ENCODE data around the gene PBX2.
A peak's percentile ranks its signal among the peaks of the same experiment; 100 is the strongest.
"Not testable (repeated sequence)": the region's sequence is repeated elsewhere in the genome, so short reads cannot be mapped to it uniquely, and the experiment has no call there.

The PBX2 gene, protein sequence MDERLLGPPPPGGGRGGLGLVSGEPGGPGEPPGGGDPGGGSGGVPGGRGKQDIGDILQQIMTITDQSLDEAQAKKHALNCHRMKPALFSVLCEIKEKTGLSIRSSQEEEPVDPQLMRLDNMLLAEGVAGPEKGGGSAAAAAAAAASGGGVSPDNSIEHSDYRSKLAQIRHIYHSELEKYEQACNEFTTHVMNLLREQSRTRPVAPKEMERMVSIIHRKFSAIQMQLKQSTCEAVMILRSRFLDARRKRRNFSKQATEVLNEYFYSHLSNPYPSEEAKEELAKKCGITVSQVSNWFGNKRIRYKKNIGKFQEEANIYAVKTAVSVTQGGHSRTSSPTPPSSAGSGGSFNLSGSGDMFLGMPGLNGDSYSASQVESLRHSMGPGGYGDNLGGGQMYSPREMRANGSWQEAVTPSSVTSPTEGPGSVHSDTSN

DNA sequence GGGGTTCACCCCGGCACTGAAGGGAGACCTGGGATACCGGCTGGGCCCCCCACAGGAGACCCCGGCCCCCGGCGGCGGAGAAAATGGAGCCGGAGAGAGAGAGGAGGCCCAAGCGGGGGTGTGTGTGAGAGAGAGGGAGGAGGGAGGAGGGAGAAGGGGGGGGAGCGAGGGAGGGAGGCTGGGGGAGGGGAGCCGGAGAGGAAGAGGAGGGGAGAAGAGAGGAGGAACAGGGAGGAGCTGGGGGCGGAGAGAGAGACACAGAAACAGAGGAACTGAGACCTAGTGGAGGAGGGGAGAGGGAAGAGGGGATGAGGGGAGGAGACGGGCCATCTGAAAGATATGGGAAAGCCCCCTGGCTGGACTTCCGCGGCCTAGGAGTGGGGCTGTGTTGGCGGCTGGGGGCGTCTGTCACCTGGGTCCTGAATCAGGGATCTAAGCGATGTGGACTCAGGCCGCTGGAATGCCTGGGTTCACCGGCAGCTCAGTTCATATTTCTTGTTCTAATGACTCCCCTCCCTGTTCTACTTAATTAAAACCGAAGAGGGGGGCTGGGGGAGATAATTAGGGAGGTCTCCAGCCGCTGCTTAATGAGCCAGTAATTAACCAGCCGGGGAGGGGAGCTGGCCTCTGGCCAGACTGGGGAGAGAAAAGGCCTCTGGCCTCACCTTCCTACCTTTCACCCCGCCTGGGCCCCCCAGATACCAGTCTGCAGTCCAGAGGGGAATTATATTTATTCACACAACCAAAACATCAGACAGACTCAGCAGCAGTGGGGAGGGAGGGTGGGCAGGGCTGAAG lies at the start of gene PBX2:
Gene PBX2 (minus strand): TSS at position 149 of the 798 bp plus-strand sequence. CDS start 287 bp downstream, outside the sequence.
- peak; percentile 94 for DNase-seq

- DNase-seq: no peak
These were observed 49.5 kb upstream of the PBX2 start for GRCh38 chr6:32239462-32239861.

DNA sequence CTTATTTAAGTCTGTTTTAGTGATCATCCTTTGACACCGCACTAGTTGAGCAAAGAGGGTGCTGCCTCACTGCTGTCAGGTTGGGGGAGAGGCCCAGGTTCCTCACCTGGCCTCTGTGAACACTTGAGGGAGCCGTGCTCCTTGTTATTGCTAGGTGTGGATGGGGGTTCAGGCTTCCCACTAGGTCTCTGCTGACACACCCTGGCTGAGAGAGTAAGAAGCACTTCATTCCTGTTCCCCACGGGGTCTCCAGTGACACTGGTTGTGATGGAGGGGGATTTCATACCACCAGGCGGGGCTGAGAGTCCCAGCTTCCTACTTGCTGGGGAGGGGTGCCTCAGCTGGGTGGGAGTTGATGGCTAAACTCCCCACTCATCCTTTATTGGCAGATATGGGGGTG lies 44.9 kb upstream of the PBX2 start:
- no peak for DNase-seq

GRCh38 chr6:32226434-32226833 lies 36.4 kb upstream of the PBX2 start:
- DNase-seq: no peak

GRCh38 chr6:32224696-32225095 lies 34.7 kb upstream of the PBX2 start:
- DNase-seq: no peak

DNA sequence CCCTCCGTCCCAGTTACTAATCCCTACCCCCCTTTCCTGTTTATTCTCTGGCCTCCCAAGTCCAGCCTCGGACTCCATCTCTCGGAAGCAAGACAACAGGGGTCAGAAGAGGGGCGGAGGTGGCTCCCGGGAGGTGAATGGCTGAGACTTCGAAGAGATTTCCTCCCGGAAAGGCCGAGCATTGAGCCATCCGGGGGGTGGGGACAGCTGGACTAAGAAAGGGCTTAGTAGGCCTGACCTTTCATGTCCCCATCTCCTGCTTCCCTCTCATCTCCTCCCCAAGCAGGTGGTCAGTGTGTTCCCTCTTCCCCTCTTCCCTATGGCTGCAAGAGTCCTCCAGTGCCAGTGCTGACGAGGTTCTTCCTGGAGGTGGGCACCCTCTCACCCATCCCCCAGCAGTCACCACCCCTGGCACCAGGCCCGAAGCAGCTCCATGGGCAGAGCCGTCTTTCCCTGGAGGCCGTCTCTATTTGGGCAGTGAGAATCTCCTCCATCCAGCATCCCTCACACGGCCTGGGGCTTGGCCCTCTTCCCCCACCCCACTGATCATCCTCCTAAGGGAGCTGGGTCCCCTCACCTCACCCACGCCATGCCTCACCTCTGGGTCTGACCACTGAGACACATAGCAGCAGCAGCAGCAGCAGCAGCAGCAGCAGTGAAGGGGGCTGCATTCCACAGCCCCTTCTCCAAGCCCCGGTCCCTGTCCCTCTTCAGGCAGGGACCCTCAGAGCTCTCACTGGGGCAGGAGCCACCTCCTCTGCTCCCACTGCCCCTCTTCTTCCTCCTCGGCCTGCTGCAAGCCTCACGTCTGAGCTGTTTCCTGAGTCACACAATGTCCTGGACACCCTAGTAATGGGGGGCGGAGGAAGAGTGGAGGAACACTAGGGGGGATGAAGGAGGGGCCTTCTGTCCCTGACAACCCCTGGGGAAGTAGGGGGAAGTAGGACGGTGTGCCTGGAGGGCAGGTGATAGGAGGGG lies 33.5 kb upstream of the PBX2 start, which contains the start of gene NOTCH4:
Gene NOTCH4 (minus strand): TSS at position 810 of the 978 bp plus-strand sequence. CDS start 139 bp downstream, at position 671.
- no peak for DNase-seq

DNA sequence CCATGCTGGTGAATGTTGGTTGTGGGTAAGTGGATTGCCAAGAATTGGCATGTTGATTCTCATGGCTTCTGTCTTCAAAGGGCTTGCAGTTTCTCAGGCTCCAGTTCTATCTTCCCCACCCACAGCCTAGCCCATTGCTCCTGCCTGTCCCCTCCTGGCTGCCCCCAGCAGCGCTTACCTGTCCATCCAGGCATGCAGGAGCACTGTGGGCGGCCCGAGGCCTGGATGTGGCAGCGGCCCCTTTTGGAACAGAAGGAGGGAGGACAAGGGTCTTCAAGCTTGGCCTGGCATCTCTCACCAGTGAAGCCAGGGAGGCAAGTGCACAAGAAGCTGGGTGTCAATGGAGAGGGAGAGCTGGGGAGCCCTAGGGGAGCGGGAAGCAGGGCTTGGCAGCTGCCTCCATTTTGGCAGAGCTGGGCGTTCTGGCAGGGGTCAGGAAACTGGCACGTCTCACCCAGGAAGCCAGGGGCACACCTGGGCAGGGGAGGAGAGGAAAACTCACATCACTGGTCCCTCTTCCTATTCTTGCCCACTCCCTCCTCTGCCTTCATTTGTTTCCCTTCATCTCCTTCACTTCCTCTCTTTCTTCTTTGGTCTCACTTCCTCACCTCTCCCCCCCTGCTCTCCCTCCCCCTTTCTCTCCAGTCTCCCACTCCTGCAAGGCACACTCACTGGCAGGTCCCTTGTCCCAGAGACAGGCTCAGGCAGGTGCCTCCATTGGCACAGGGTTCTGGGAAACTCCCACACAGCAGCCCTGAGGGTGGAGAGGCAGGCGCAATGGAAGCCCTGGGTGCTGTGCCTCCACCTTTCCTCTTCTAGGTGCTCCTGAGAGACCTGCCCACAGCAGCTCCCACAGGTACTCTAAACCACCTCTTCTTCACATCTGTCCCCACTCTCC lies 32.6 kb upstream of the PBX2 start:
- no peak for DNase-seq

DNA sequence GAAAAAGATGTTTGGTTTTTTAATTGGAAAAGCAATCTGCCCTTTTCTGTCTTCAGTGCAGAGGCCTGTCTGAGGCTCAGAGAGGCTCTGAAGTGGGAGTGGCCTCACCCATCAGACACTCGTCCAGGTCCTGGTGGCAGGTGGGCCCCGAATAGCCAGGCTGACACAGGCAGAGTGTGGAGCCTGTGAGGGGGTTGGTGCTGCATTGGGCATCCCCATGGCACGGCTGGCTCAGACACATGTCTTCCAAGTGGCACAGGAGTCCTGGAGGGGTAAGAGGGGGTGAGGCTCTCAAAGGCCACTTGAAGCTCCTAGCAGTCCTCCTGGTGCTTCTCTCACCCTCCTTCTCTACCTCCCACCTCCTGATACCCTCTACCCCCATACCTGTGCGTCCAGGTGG lies 30.0 kb upstream of the PBX2 start:
- no peak for DNase-seq

GRCh38 chr6:32218167-32218566 lies 28.2 kb upstream of the PBX2 start:
- no peak for DNase-seq

DNA sequence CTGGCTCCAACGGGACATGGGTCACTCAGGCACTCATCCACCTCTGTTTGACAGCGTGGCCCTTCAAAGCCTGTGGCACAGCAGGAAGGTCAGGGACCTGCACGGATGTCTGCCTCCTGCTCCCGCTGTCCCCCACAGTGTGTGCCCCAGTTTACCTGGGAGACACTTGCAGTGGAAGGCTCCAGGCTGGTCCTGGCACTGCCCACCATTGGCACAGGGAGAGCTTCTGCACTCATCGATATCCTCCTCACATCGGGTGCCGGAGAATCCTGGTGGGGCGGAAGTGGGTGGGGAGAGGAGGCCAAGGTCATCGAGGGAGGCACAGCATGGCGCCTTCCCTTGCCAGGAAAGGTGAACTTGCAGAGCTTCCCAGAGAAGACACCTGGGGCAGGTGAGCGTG lies 27.0 kb upstream of the PBX2 start:
- no peak for DNase-seq

- DNase-seq: no peak
These were observed 26.3 kb upstream of the PBX2 start for GRCh38 chr6:32216285-32216684.

GRCh38 chr6:32215617-32216016 lies 25.6 kb upstream of the PBX2 start:
- no peak for DNase-seq

DNA sequence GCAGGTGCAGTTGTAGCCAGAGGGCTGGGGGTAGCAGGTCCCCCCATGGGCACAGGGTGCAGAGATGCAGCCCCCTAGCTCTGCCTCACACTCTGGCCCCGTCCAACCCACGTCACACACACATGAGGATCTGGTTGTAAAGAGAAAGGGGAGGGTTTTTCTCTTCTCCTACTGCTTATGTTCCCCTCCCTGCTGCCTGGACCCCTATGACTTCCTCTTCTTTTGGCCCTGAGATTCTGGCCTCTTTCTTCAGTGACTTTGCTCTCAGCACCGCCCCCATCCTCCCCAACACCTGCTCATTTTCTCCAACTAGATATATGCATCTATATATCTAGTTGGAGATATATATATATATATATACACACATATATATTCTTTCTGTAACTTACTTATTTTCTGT lies 24.1 kb upstream of the PBX2 start:
- no peak for DNase-seq

DNA sequence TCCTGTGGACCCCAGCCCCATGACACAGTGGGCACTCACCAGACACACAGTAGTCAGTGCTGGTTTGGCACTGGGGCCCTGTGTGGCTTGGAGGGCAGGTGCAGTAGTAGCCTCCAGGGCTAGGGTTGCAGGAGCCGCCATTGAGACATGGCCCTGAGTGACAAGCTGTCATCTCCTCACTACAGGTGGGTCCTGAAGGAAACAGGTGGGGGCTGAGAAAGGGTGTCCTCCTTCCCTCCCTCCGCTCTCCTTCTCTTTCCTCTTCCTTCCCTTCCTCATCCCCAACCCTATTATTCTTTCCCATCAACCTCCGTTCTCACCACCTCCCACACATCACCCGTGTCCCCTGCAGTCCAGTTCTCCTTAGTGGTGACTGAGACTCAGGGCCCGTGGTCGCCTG lies 23.6 kb upstream of the PBX2 start:
- no peak for DNase-seq

DNA sequence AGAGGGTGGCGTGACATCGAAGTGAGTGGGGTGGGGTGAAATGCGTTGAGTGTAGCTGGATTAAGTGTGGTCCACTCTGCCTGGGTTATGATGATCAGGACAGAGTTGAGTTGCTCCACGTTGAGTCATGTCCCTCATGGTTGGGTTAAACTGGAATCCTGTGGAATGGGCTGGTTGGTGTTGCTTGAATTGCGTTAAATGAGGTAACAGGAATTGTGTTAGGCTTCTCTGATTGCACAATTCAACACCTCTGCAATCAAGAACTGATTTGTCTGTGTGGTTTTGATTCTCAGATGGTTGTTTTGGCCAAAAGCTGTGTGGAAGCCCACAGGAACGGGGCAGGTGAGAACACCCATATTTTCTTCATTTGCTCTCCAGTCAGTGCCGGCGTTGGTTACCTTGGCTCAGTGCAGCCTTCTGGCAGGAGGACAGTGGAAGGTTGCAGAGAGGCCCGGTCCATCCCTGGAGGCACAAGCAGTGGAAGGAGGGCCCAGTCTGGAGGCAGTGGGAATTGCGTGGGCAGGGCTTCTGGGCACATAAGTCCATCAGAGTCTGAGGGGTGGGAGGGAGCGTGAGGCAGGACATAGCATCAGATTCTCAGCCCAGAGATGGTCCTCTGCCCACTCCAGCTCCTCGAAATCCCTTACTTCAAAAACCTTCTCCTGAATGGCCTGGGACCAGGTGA lies 22.2 kb upstream of the PBX2 start:
- DNase-seq: no peak

DNA sequence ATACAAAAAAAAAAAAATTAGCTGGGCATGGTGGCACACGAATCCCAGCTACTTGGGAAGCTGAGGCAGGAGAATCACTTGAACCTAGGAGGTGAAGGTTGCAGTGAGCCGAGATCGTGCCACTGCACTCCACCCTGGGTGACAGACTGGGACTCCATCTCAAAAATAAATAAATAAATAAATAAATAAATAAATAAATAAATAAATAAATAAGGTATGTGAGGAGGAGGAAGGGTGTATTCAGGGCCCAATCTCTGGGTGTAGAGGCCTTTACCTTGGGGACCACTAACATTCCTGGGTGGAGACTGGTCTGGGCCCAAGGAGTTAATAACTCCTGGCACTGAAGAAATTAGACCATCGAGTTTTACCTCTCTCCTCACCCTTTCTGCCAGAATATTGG lies 21.4 kb upstream of the PBX2 start:
- DNase-seq: not testable (repeated sequence)

DNA sequence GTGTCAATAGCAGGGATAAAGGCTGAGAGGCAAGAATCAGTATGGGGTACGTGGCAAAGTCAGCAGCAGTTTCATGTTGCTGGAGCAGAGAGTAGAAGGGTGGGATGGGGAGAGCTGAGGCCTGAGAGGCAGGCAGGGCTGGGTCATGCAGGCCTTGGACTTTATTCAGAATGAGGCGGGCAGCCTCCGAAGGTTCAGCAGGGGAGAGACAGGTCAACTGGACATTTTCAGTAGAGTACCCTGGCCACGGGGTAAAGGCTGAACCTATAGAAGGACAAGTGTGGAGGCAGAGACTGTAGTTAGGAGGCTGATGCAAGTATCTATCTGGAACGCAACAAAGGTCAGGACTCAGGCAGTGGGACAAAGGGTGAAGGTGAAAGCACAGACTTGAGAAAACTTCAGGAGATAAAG lies 20.2 kb upstream of the PBX2 start:
- DNase-seq: no peak

- DNase-seq: no peak
These were observed 19.0 kb upstream of the PBX2 start for GRCh38 chr6:32208996-32209395.

GRCh38 chr6:32204268-32204715 lies 14.3 kb upstream of the PBX2 start:
- DNase-seq: no peak

DNA sequence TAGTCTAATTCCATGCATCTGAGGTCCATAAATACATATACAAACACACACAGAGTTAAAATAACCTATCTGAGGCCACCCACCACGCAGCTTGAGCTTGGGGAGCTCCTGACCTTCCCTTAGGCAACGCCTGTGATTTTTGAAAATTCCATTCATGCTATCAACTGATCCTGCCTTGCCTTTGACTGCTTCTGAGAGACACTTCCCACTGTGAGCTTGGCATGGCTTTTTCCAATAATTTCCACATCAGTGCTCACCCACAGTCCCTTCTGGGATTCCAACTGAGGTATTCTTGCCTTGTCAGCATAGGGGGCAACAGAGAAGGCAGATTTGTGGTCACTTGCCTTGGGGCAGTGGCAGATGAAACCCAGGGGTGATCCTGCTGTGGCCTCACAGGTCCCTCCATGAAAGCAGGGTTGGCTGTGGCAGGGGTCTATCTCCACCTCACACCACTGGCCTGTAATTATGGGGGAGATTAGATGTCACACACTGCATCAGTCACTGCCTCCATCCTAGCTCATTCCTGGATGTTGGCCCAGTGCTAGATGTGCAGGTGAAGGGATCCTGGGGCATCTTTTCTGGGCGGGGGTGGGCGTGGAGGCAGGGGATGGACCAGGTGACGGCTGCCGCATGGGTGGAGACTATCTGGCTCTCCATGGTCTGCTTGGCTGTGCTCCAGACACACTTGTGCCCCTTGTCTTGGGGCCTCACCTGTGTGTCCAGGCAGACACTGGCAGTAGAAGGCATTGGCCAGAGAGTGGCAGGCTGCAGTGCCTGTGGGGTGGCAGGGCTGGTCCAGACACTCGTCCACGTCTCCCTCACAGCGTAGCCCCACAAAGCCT lies 13.6 kb upstream of the PBX2 start:
- DNase-seq: no peak

Data from inflammatory macrophage treated with lipopolysaccharide for 4 hours (primary cell).